SK-N-MC (cell line): ENCODE results near the gene SLC2A10.

Source experiments
- FOXP2 ChIP-seq: optimal IDR thresholded peaks from 2 replicates; pipeline ENCODE3; 2011; ENCODE audit warnings: mild to moderate bottlenecking, moderate library complexity; ENCODE audit not compliant: insufficient read depth; ENCODE audit errors: extremely low read length, control extremely low read depth
- POLR2AphosphoS5 ChIP-seq: IDR thresholded peaks from 2 replicates; pipeline ENCODE4 v1.6.1; 2012; ENCODE audit warnings: mild to moderate bottlenecking, low read depth, low read length, borderline replicate concordance

GRCh38 chr20:46672543-46673148, 36.8 kb upstream of the SLC2A10 start:
- TF ChIP-seq POLR2AphosphoS5 (no peak), FOXP2 (no peak)
